CD8-positive, alpha-beta memory T cell (primary cell): ENCODE measurements around the gene PSMD8. TPM values are rescaled to one million over a fixed set of nuclear protein-coding genes. Genes with fewer than 3 reads are reported as not detected.
"Not testable (repeated sequence)": the region's sequence is repeated elsewhere in the genome, so short reads cannot be mapped to it uniquely, and the experiment has no call there.

ENCODE experiments used
- CTCF ChIA-PET: fragments of 350-600 bp; sonication (Branson Sonifier 250); formaldehyde crosslinking; loops from one replicate; lab custom pipeline; 2021; ENCODE audit warnings: antibody characterized with exemption; lab: Charles Lee
- POLR2A ChIA-PET: fragments of 350-600 bp; sonication (Branson Sonifier 250); formaldehyde crosslinking; loops from one replicate; lab custom pipeline; 2021; ENCODE audit warnings: antibody characterized with exemption; lab: Charles Lee
- DNase-seq, 5 donors: peaks; one replicate each; pipeline versions ENCODE4 v3.0.0 to v3.0.0-alpha.2; 2020 to 2022; ENCODE audit warnings: mixed read lengths in 1 of 5
- H3K27ac ChIP-seq: one replicate; pipeline ENCODE4 v1.7.0; 2013; ENCODE audit warnings: low read depth, mild to moderate bottlenecking, low read length, moderate library complexity
- H3K27me3 ChIP-seq: 2 replicates; pipeline ENCODE4 v1.7.0; 2013; ENCODE audit warnings: low read length, mild to moderate bottlenecking; ENCODE audit not compliant: insufficient read depth, poor library complexity, severe bottlenecking
- H3K36me3 ChIP-seq: 2 replicates; pipeline ENCODE4 v1.7.0; 2013; ENCODE audit warnings: mild to moderate bottlenecking, low read length, moderate library complexity; ENCODE audit not compliant: insufficient read depth
- H3K4me1 ChIP-seq: 2 replicates; pipeline ENCODE4 v1.7.0; 2013; ENCODE audit warnings: mild to moderate bottlenecking, low read length, moderate library complexity; ENCODE audit not compliant: insufficient read depth
- H3K4me3 ChIP-seq: 2 replicates; pipeline ENCODE4 v1.7.0; 2013; ENCODE audit warnings: mild to moderate bottlenecking, low read length
- H3K9me3 ChIP-seq: 2 replicates; pipeline ENCODE4 v1.7.0; 2013; ENCODE audit warnings: mild to moderate bottlenecking, low read length
- H3K27ac Mint-ChIP-seq, 8 donors: one replicate each; pipeline ENCODE4 v1.8.0; 2020 to 2021; ENCODE audit warnings: mixed read lengths in 8 of 8, mild to moderate bottlenecking in 6 of 8, inconsistent platforms in 3 of 8, moderate library complexity in 3 of 8
- H3K27me3 Mint-ChIP-seq, 2 donors: one replicate each; pipeline ENCODE4 v1.8.0; 2020 to 2021; ENCODE audit warnings: mixed read lengths in 2 of 2, mild to moderate bottlenecking in 1 of 2, moderate library complexity in 1 of 2
- H3K36me3 Mint-ChIP-seq, 3 donors: one replicate each; pipeline ENCODE4 v1.8.0; 2020 to 2021; ENCODE audit warnings: mixed read lengths in 3 of 3, inconsistent platforms in 1 of 3, mild to moderate bottlenecking in 1 of 3
- H3K4me1 Mint-ChIP-seq, 3 donors: one replicate each; pipeline ENCODE4 v1.8.0; 2020 to 2021; ENCODE audit warnings: mixed read lengths in 3 of 3, inconsistent platforms in 1 of 3, mild to moderate bottlenecking in 1 of 3
- H3K4me3 Mint-ChIP-seq, 7 donors: one replicate each; pipeline ENCODE4 v1.8.0; 2020 to 2021; ENCODE audit warnings: mixed read lengths in 7 of 7, mild to moderate bottlenecking in 6 of 7, moderate library complexity in 4 of 7, inconsistent platforms in 2 of 7
- H3K9me3 Mint-ChIP-seq, 5 donors: one replicate each; pipeline ENCODE4 v1.8.0; 2020 to 2022; ENCODE audit warnings: mixed read lengths in 5 of 5, mild to moderate bottlenecking in 3 of 5, moderate library complexity in 2 of 5, inconsistent platforms in 1 of 5
- polyA plus RNA-seq: library from polyadenylated mRNA; unstranded; fragments of 300-500 nt; fragmentation: Illumina TruSeq; gene quantifications from one replicate; pipeline ENCODE4 v1.2.3, GENCODE V29; 2021
- total RNA-seq, 2 experiments: library from RNA; stranded (reverse); gene quantifications; one replicate each; pipeline ENCODE4 v1.2.3, GENCODE V29; 2021

Gene PSMD8
- total and polyA plus RNA-seq, 3 experiments from 2014 or later = 180 to 267 (median 256) TPM

DNA sequence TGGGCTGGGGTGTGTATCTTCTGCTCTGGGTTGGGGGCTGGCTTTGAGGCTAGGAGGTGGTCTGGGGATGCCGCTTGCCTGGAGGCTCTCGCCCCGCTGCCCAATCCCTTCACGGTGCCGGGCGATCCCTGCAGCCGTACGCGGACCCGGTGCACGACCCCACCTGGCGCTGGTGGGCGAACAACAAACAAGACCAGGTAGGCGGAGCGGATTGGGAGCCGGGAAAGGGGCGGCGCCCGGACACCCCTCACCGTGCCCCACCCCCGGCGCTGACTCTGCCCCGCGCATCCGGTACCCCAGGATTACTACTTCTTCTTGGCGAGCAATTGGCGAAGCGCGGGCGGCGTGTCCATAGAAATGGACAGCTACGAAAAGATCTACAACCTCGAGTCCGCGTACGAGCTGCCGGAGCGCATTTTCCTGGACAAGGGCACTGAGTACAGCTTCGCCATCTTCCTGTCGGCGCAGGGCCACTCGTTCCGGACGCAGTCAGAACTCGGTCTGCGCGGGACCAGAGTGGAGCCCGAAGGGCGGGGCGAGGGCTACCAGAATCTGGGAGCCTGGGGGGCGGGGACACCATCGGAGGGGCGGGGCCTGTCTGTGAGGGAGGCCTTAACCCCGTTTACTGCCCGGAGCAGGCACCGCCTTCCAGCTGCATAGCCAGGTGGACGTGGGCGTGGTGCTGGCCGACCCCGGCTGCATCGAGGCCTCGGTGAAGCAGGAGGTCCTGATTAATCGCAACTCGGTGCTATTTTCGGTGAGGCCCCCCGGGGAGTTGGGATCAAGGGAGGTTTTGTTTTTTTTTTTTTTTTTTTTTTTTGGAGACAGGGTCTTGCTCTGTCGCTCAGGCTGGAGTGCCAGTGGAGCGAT is 12.1 kb upstream of the PSMD8 start:
- ChIA-PET POLR2A (interaction anchor here (1.0 to 2.3 kb wide), 4 partner anchors 11 to 34 kb away, joined by 3 to 11 read pairs (median 6); partner anchors contain the start of genes GGN and PSMD8), CTCF (interaction anchor here (2.0 kb wide), 1 partner anchor 27 kb away, joined by 7 read pairs; the partner anchor contains the start of gene CATSPERG)
- peak overlapping the region in 4 of 8 donors; percentile 10 to 82 (median 36) for H3K27ac Mint-ChIP-seq
- no peak overlapping the region for H3K27ac ChIP-seq
- H3K4me3 ChIP-seq = peak overlapping the region; percentile 66
- peaks cover 12% of the 10 kb centered on the region for H3K4me1 ChIP-seq
- H3K27me3 Mint-ChIP-seq = peaks cover 5 to 7% of the 10 kb centered on the region in 2 donors
- no peaks in the 10 kb centered on the region for H3K9me3 Mint-ChIP-seq
- no peaks in the 10 kb centered on the region for H3K9me3 ChIP-seq
- no peaks in the 10 kb centered on the region for H3K27me3 ChIP-seq
- peak; percentile 43 to 76 (median 50) for DNase-seq
- H3K4me3 Mint-ChIP-seq = peak overlapping the region; percentile 69 to 93 (median 84)
- H3K4me1 Mint-ChIP-seq = peaks cover 8 to 22% (median 13%) of the 10 kb centered on the region in 3 donors
- H3K36me3 ChIP-seq = no peaks in the 10 kb centered on the region
- H3K36me3 Mint-ChIP-seq = no peaks in the 10 kb centered on the region

DNA sequence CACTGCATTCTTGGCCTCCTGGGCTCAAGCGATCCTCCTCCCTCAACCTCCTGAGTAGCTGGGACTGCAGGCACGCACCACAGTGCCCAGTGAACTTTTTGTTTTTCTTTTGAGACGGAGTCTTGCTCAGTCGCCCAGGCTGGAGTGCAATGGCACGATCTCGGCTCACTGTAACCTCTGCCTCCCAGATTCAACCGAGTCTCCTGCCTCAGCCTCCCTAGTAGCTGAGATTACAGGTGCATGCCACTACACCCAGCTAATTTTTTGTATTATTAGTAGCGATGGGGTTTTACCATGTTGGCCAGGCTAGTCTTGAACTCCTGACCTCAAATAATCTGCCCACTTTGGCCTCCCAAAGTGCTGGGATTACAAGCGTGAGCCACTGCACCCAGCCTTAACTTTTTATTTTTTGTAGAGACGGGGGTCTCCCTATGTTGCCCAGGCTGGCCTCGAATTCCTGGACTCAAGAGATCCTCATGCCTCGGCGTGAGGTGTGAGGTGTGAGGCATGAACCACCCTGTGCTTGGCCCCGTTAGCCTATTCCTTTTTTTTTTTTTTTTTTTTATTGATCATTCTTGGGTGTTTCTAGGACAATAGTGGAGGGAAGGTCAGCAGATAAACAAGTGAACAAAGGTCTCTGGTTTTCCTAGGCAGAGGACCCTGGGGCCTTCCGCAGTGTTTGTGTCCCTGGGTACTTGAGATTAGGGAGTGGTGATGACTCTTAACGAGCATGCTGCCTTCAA is 11.3 kb upstream of the PSMD8 start:
- H3K27ac Mint-ChIP-seq, H3K27ac ChIP-seq, H3K9me3 ChIP-seq, H3K9me3 Mint-ChIP-seq, CTCF ChIA-PET, H3K36me3 ChIP-seq, H3K36me3 Mint-ChIP-seq, H3K27me3 ChIP-seq, DNase-seq: not testable (repeated sequence)
- peaks cover 5 to 11% of the 10 kb centered on the region in 2 donors for H3K27me3 Mint-ChIP-seq
- peak overlapping the region; percentile 17 to 93 (median 65) for H3K4me3 Mint-ChIP-seq
- peaks cover 12% of the 10 kb centered on the region for H3K4me1 ChIP-seq
- peak overlapping the region; percentile 66 for H3K4me3 ChIP-seq
- H3K4me1 Mint-ChIP-seq = peaks cover 8 to 22% (median 13%) of the 10 kb centered on the region in 3 donors
- POLR2A ChIA-PET = interaction anchor here (1.1 to 2.3 kb wide), 3 partner anchors 10 to 33 kb away, joined by 4 to 11 read pairs (median 9); partner anchors contain the start of gene PSMD8

DNA sequence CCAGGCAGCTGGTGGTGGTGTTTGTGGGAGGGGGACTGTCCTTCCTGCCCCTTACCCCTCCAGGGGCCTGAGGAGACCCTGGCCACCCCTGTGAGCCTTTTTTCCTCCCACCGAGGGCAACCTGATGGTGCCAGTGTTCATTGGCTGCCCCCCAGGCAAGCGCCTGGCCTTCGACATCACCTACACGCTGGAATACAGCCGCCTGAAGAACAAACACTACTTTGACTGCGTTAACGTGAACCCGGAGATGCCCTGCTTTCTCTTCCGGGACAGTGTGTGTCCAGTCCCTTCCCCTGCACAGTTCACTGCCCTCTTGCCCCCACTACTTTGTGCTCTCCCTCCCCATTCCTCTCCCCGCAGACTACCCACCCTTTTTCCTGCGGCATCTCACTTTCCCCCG is 7.3 kb upstream of the PSMD8 start:
- Histone ChIP-seq H3K4me1 (peaks cover 8% of the 10 kb centered on the region), H3K4me3 (no peak overlapping the region), H3K36me3 (no peaks in the 10 kb centered on the region), H3K27me3 (no peaks in the 10 kb centered on the region), H3K9me3 (no peaks in the 10 kb centered on the region), H3K27ac (no peak overlapping the region)
- ChIA-PET POLR2A (no interaction called here), CTCF (no interaction called here)
- Mint-ChIP-seq H3K27ac (no peak overlapping the region), H3K4me1 (peaks cover 0 to 9% (median 0%) of the 10 kb centered on the region in 3 donors), H3K4me3 (no peak overlapping the region), H3K27me3 (peaks cover 12 to 19% of the 10 kb centered on the region in 2 donors), H3K9me3 (no peaks in the 10 kb centered on the region), H3K36me3 (no peaks in the 10 kb centered on the region)
- DNase-seq = no peak

DNA sequence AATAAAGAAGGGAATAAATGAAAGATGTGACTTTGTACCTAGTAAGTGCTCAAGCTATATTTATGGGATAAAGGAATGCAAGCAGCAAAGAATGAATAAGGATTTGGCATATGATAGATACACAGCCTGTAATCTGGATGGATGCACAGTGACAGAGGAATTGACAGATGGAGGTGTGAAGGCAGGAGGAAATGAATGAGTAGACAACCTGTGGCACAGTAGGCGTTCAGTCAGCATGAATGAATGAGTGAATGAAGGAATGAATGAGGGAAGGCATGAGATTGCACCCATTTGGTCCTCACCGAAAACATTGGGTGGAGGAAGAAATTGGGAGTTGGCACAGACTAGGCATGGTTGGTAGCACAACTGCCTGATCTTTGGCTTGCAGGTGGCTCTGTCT is 4.8 kb upstream of the PSMD8 start:
- Histone ChIP-seq H3K9me3 (no peaks in the 10 kb centered on the region), H3K27me3 (no peaks in the 10 kb centered on the region), H3K4me1 (no peaks in the 10 kb centered on the region), H3K4me3 (no peak overlapping the region), H3K27ac (no peak overlapping the region), H3K36me3 (no peaks in the 10 kb centered on the region)
- Mint-ChIP-seq H3K4me1 (peaks cover 5 to 6% (median 5%) of the 10 kb centered on the region in 3 donors), H3K36me3 (peaks cover 0 to under 1% (median 0%) of the 10 kb centered on the region in 3 donors), H3K27ac (peak overlapping the region in 1 of 8 donors; percentile 13), H3K27me3 (peaks cover 12 to 19% of the 10 kb centered on the region in 2 donors), H3K4me3 (peak overlapping the region in 1 of 7 donors; percentile 21), H3K9me3 (no peaks in the 10 kb centered on the region)
- POLR2A ChIA-PET = no interaction called here
- CTCF ChIA-PET = interaction anchor here (1.8 kb wide), 1 partner anchor 33 kb away, joined by 4 read pairs; the partner anchor contains the start of gene FAM98C
- no peak for DNase-seq

DNA sequence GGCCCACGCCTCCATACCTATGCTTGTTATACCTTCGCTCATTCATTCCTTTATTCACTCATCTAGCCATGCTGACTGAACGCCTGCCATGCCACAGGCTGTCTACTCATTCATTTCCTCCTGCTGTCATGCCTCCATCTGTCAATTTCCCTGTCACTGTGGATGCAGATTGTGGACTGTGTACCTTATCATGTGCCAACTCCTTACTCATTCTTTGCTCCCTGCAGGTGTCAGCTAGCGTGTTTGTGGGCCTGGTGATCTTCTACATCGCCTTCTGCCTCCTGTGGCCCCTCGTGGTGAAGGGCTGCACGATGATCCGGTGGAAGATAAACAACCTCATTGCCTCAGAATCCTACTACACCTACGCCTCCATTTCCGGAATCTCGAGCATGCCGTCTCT is 4.1 kb upstream of the PSMD8 start:
- H3K27ac Mint-ChIP-seq = peak overlapping the region in 2 of 8 donors; percentile 66 to 85

DNA sequence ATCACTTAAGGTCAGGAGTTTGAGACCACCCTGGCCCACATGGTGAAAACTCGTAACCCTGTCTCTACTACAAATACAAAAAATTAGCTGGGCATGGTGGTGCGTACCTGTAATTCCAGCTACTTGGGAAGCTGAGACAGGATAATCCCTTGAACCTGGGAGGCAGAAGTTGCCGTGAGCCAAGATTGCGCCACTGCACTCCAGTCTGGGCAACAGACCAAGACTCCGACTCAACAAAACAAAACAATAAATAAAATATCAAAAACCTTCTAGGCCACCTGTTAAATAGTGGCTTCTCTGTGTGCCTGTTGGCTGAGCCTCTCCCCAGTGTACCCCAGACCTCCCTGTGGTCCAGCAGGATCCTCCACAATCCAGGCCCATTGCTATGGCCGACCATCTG is 3.3 kb upstream of the PSMD8 start:
- H3K9me3 ChIP-seq = no peaks in the 10 kb centered on the region
- no peak for DNase-seq
- peaks cover 10% of the 10 kb centered on the region for H3K4me1 ChIP-seq
- peaks cover 12 to 19% of the 10 kb centered on the region in 2 donors for H3K27me3 Mint-ChIP-seq
- peaks cover 20 to 21% (median 20%) of the 10 kb centered on the region in 3 donors for H3K4me1 Mint-ChIP-seq
- no peak overlapping the region for H3K27ac ChIP-seq
- H3K36me3 Mint-ChIP-seq = peaks cover 0 to 13% (median 3%) of the 10 kb centered on the region in 3 donors
- no peaks in the 10 kb centered on the region for H3K9me3 Mint-ChIP-seq
- H3K4me3 Mint-ChIP-seq = no peak overlapping the region
- peaks cover 3% of the 10 kb centered on the region for H3K36me3 ChIP-seq
- no peak overlapping the region for H3K4me3 ChIP-seq
- no peaks in the 10 kb centered on the region for H3K27me3 ChIP-seq
- ChIA-PET POLR2A (no interaction called here), CTCF (no interaction called here)
- peak overlapping the region in 1 of 8 donors; percentile 58 for H3K27ac Mint-ChIP-seq

More for the DNA sequence above, 4.1 kb upstream of the PSMD8 start:
- Mint-ChIP-seq H3K4me3 (peak overlapping the region in 1 of 7 donors; percentile 68), H3K4me1 (peaks cover 12 to 13% (median 12%) of the 10 kb centered on the region in 3 donors), H3K27me3 (peaks cover 12 to 19% of the 10 kb centered on the region in 2 donors), H3K36me3 (peaks cover 0 to 8% (median 1%) of the 10 kb centered on the region in 3 donors), H3K9me3 (no peaks in the 10 kb centered on the region)
- POLR2A ChIA-PET = no interaction called here
- H3K9me3 ChIP-seq = no peaks in the 10 kb centered on the region
- CTCF ChIA-PET = interaction anchor here (1.8 kb wide), 1 partner anchor 33 kb away, joined by 4 read pairs; the partner anchor contains the start of gene FAM98C
- H3K4me3 ChIP-seq = no peak overlapping the region
- no peaks in the 10 kb centered on the region for H3K36me3 ChIP-seq
- H3K4me1 ChIP-seq = peaks cover 3% of the 10 kb centered on the region
- no peaks in the 10 kb centered on the region for H3K27me3 ChIP-seq
- DNase-seq = no peak
- H3K27ac ChIP-seq = no peak overlapping the region

DNA sequence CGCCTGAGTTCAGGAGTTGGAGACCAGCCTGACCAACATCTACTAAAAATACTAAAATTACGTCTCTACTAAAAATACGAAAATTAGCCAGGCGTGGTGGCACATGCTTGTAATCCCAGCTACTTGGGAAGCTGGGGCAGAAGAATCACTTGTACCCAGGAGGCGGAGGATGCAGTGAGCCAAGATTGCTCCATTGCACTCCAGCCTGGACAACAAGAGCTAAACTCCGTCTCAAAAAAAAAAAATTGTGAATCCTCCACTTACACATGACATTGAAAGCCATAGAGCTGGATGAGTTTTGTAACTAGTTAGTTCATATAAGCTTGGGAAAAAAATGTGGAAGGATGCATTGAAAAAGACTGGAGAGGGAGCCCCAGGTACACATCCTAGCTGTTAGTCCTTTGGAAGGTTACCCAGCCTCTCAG is 452 bp upstream of the PSMD8 start:
- Mint-ChIP-seq H3K4me3 (peak overlapping the region; percentile 97 to 100 (median 98)), H3K9me3 (no peaks in the 10 kb centered on the region), H3K36me3 (peaks cover 0 to 25% (median 3%) of the 10 kb centered on the region in 3 donors), H3K27me3 (peaks cover 7 to 13% of the 10 kb centered on the region in 2 donors), H3K4me1 (peaks cover 29% of the 10 kb centered on the region in 3 donors), H3K27ac (peak overlapping the region; percentile 93 to 99 (median 98))
- peaks cover 21% of the 10 kb centered on the region for H3K4me1 ChIP-seq
- H3K4me3 ChIP-seq = peak overlapping the region; percentile 45
- no peak for DNase-seq
- H3K36me3 ChIP-seq = peaks cover 17% of the 10 kb centered on the region
- CTCF ChIA-PET = interaction anchor here (0.7 to 3.7 kb wide), 18 partner anchors 14 to 556 kb away, joined by 3 to 37 read pairs (median 4); partner anchors contain the start of genes CATSPERG, FAM98C, GGN and KCNK6
- peak overlapping the region; percentile 91 for H3K27ac ChIP-seq
- no peaks in the 10 kb centered on the region for H3K9me3 ChIP-seq
- H3K27me3 ChIP-seq = no peaks in the 10 kb centered on the region
- POLR2A ChIA-PET = interaction anchor here (0.7 to 1.7 kb wide), 17 partner anchors 11 to 962 kb away, joined by 3 to 25 read pairs (median 4); partner anchors contain the start of genes CATSPERG, FAM98C, GGN and GMFG
